HepG2 (cell line): ENCODE measurements around the gene WNK2. TPM values are rescaled to one million over a fixed set of nuclear protein-coding genes. Genes with fewer than 3 reads are reported as not detected.

Experiments used
- ATAC-seq: fragments of 200-7000 bp; cut with Tn5 transposase; 3 replicates; pipeline ENCODE4 v1.9.1; 2020; ENCODE audit warnings: mild to moderate bottlenecking, moderate library complexity
- BruUV-seq: library from RNA; stranded (reverse); fragments of 400-500 nt; replicated peaks from 2 replicates; lab custom pipeline; 2021; lab: Mats Ljungman, UMichigan
- CTCF ChIA-PET: fragments of 300-600 bp; formaldehyde crosslinking; extraction: SDS; loops from one replicate; lab custom pipeline; 2021; ENCODE audit warnings: low total read pairs, inconsistent platforms, low intra/inter-chr PET ratio; lab: Yijun Ruan, JAX
- POLR2A ChIA-PET: fragments of 350-600 bp; sonication (Branson Sonifier 250); formaldehyde crosslinking; loops from one replicate; lab custom pipeline; 2020; ENCODE audit warnings: antibody characterized with exemption, inconsistent platforms; lab: Yijun Ruan, JAX
- DNase-seq: peaks from one replicate; pipeline ENCODE4 v3.0.0-alpha.2; 2015; ENCODE audit warnings: low spot score
- FAIRE-seq: peaks from 3 replicates; lab custom pipeline; 2011; peaks lifted over from hg19 to GRCh38; lab: Jason Lieb, UNC
- H2AFZ ChIP-seq: one replicate; pipeline ENCODE4 v1.6.1; 2011; ENCODE audit warnings: low read length, inconsistent platforms
- H3K27ac ChIP-seq: fragments of 300-600 bp; 3 replicates; pipeline ENCODE4 v1.8.0; 2011; ENCODE audit warnings: mixed run types, mild to moderate bottlenecking, mixed read lengths, low read length, inconsistent platforms; ENCODE audit not compliant: insufficient read depth; ENCODE audit errors: extremely low read length
- H3K27me3 ChIP-seq, 2 experiments: fragments of 200-600 bp in 1 of 2; 2 replicates in 1 of 2; 3 replicates in 1 of 2; pipeline versions ENCODE4 v1.6.0 to v1.8.0; 2011; ENCODE audit warnings: low read length in 2 of 2, mild to moderate bottlenecking in 2 of 2, moderate library complexity in 2 of 2, inconsistent platforms in 1 of 2; ENCODE audit not compliant: insufficient read depth in 2 of 2, control insufficient read depth in 1 of 2
- H3K36me3 ChIP-seq, 2 experiments: fragments of 200-600 bp in 1 of 2; replicated peaks in 1 of 2; 2 replicates in 1 of 2; 3 replicates in 1 of 2; pipeline versions ENCODE4 v1.5.1 to v1.8.0; 2011; ENCODE audit warnings: low read length in 2 of 2, inconsistent platforms in 1 of 2; ENCODE audit not compliant: insufficient read depth in 2 of 2, control insufficient read depth in 1 of 2
- H3K4me1 ChIP-seq: 2 replicates; pipeline ENCODE4 v1.5.1; 2012; ENCODE audit warnings: low read length, inconsistent platforms; ENCODE audit not compliant: insufficient read depth
- H3K4me2 ChIP-seq: 2 replicates; pipeline ENCODE4 v1.6.0; 2011; ENCODE audit warnings: low read depth, low read length, inconsistent platforms
- H3K4me3 ChIP-seq, 3 experiments: fragments of 200-600 bp in 1 of 3; sonication (generic), shearing (Covaris generic) in 1 of 3; replicated peaks in 1 of 3; 2 replicates each; pipeline ENCODE4 v1.5.1; 2011 to 2016; ENCODE audit warnings: low read length in 3 of 3, inconsistent platforms in 2 of 3, low read depth in 2 of 3, mild to moderate bottlenecking in 2 of 3, control low read depth in 1 of 3, mixed read lengths in 1 of 3; ENCODE audit not compliant: insufficient read depth in 1 of 3
- H3K79me2 ChIP-seq: one replicate; pipeline ENCODE4 v1.6.1; 2011; ENCODE audit warnings: low read length, inconsistent platforms; ENCODE audit not compliant: insufficient read depth
- H3K9ac ChIP-seq: 2 replicates; pipeline ENCODE4 v1.6.0; 2011; ENCODE audit warnings: mild to moderate bottlenecking, low read depth, low read length, inconsistent platforms; ENCODE audit not compliant: insufficient read depth
- H3K9me3 ChIP-seq: 2 replicates; pipeline ENCODE4 v1.5.1; 2012; ENCODE audit warnings: mild to moderate bottlenecking, low read length
- H4K20me1 ChIP-seq: 2 replicates; pipeline ENCODE4 v1.6.0; 2011; ENCODE audit warnings: inconsistent platforms, mild to moderate bottlenecking, low read length, moderate library complexity; ENCODE audit not compliant: insufficient read depth
- FOXA1 ChIP-seq, 2 experiments: fragments of 450-650 bp in 1 of 2; sonication (generic) in 1 of 2; formaldehyde crosslinking in 1 of 2; IDR thresholded peaks; 2 replicates each; pipeline versions ENCODE4 v1.4.0 to v1.6.1; 2016 to 2020; ENCODE audit warnings: missing genetic modification reagents in 1 of 2
- FOXO1 ChIP-seq: sonication (generic); formaldehyde crosslinking; IDR thresholded peaks from 2 replicates; pipeline ENCODE4 v1.4.0; 2020; ENCODE audit warnings: missing genetic modification reagents
- GATAD1 ChIP-seq: IDR thresholded peaks from 2 replicates; pipeline ENCODE4 v1.6.1; 2016; ENCODE audit warnings: missing genetic modification reagents, missing compliant biosample characterization
- HNRNPL ChIP-seq: fragments of 200-400 bp; formaldehyde crosslinking; IDR thresholded peaks from 2 replicates; pipeline ENCODE4 v1.6.1; 2017; ENCODE audit warnings: mild to moderate bottlenecking, low read depth, low read length
- ONECUT2 ChIP-seq: sonication (generic); formaldehyde crosslinking; IDR thresholded peaks from 2 replicates; pipeline ENCODE4 v1.4.0; 2020; ENCODE audit warnings: missing genetic modification reagents
- PHF20 ChIP-seq: sonication (generic); formaldehyde crosslinking; IDR thresholded peaks from 2 replicates; pipeline ENCODE4 v1.5.0; 2020; ENCODE audit warnings: mild to moderate bottlenecking, missing genetic modification reagents
- PHF21A ChIP-seq: sonication (generic); formaldehyde crosslinking; IDR thresholded peaks from 2 replicates; pipeline ENCODE4 v1.5.0; 2020; ENCODE audit warnings: mild to moderate bottlenecking, missing genetic modification reagents
- RBM39 ChIP-seq: fragments of 200-400 bp; formaldehyde crosslinking; IDR thresholded peaks from one replicate; pipeline ENCODE4 v1.6.1; 2018; ENCODE audit warnings: antibody characterized with exemption, mild to moderate bottlenecking, low read depth, low read length; ENCODE audit not compliant: poor library complexity, severe bottlenecking
- SALL2 ChIP-seq: sonication (generic); formaldehyde crosslinking; IDR thresholded peaks from 2 replicates; pipeline ENCODE4 v1.8.1; 2023; ENCODE audit warnings: mild to moderate bottlenecking, missing genetic modification reagents, inconsistent platforms
- SRF ChIP-seq: IDR thresholded peaks from 2 replicates; pipeline ENCODE4 v1.6.1; 2011; ENCODE audit warnings: mild to moderate bottlenecking, low read depth, low read length, moderate library complexity
- TBX3 ChIP-seq: fragments of 450-650 bp; IDR thresholded peaks from 2 replicates; pipeline ENCODE4 v1.6.1; 2017; ENCODE audit warnings: antibody characterized with exemption, mild to moderate bottlenecking, inconsistent platforms, borderline replicate concordance
- ZBTB33 ChIP-seq: sonication (generic); formaldehyde crosslinking; IDR thresholded peaks from 2 replicates; pipeline ENCODE4 v1.4.0; 2020; ENCODE audit warnings: missing genetic modification reagents
- ZFP36 ChIP-seq: fragments of 150-350 bp; IDR thresholded peaks from 2 replicates; pipeline ENCODE4 v1.6.1; 2018; ENCODE audit warnings: borderline replicate concordance, low read length, low read depth; ENCODE audit not compliant: partially characterized antibody
- ZFP91 ChIP-seq: sonication (generic); formaldehyde crosslinking; IDR thresholded peaks from 2 replicates; pipeline ENCODE4 v1.9.0; 2022; ENCODE audit warnings: missing genetic modification reagents, mild to moderate bottlenecking, borderline replicate concordance
- ZFX ChIP-seq: sonication (generic); formaldehyde crosslinking; IDR thresholded peaks from 2 replicates; pipeline ENCODE4 v1.4.0; 2020; ENCODE audit warnings: mild to moderate bottlenecking, low read depth, missing genetic modification reagents, moderate library complexity
- ZNF30 ChIP-seq: sonication (generic); formaldehyde crosslinking; IDR thresholded peaks from 2 replicates; pipeline ENCODE4 v1.5.0; 2020; ENCODE audit warnings: mild to moderate bottlenecking, missing genetic modification reagents
- ZNF570 ChIP-seq: sonication (generic); formaldehyde crosslinking; IDR thresholded peaks from 2 replicates; pipeline ENCODE4 v1.4.0; 2020; ENCODE audit warnings: mild to moderate bottlenecking, missing genetic modification reagents, borderline replicate concordance
- ZNF720 ChIP-seq: sonication (generic); formaldehyde crosslinking; IDR thresholded peaks from 2 replicates; pipeline ENCODE4 v1.4.0; 2020; ENCODE audit warnings: missing genetic modification reagents
- ZNF776 ChIP-seq: sonication (generic); formaldehyde crosslinking; IDR thresholded peaks from 2 replicates; pipeline ENCODE4 v1.4.0; 2020; ENCODE audit warnings: mild to moderate bottlenecking, missing genetic modification reagents
- WGBS: methylation state at CpG from one replicate; pipeline ENCODE4 v1.1.6; 2017; ENCODE audit warnings: low lambda C conversion rate; 5-methylcytosine and 5-hydroxymethylcytosine counted together
- in situ Hi-C: cut with HindIII; loops from 2 replicates; pipeline ENCODE4 v1.10.0; 2017; ENCODE audit warnings: low pct_unique_long_range_greater_than_20kb; ENCODE audit not compliant: extremely low pct_ligation_motif_present
- intact Hi-C: fragments of 100-400 bp; cut with micrococcal nuclease; formaldehyde crosslinking; loops from one replicate; pipeline ENCODE4 v1.10.0; 2022; ENCODE audit not compliant: unreplicated experiment
- polyA plus RNA-seq, 8 experiments: library from polyadenylated mRNA; depleted of rRNA in 3 of 8; stranded (reverse) in 7 of 8; unstranded in 1 of 8; fragments of >200 nt; fragmentation: Illumina TruSeq in 4 of 8; extraction: Trizol in 4 of 8; gene quantifications; 2 replicates each; pipeline versions ENCODE4 v1.2.1 to v1.2.3, GENCODE V29; 2011 to 2016; ENCODE audit warnings: low read depth in 4 of 8, missing spikeins in 1 of 8, mixed read lengths in 1 of 8; ENCODE audit not compliant: insufficient read depth in 1 of 8
- total RNA-seq, 5 experiments: library from RNA; depleted of rRNA; stranded (reverse); fragments of >200 nt; fragmentation: Illumina TruSeq; extraction: Trizol; gene quantifications; 2 replicates each; pipeline ENCODE4 v1.2.3, GENCODE V29; 2016; ENCODE audit warnings: low read depth in 1 of 5

Gene WNK2
- total and polyA plus RNA-seq, 2 of the 13 experiments (the other 11 are each of a cell fraction or from before 2014, with no cell fraction given), result 10.5 to 12.0 TPM

- no peak for TF ChIP-seq ONECUT2
- peak; percentile 47; the same call in 1 of the 2 replicates for TF ChIP-seq ZFX
- TF ChIP-seq ZBTB33 (CRISPR knock-in tag), result peak; percentile 93
- 0 out of 2 replicates have a peak, but pooled peaks have one; percentile 27 for TF ChIP-seq HNRNPL
Measured at GRCh38 chr9:93209097-93209496, 25.2 kb downstream of the WNK2 start (continued).

- Histone ChIP-seq H3K79me2 (peaks cover 83% of the 10 kb centered on the region), H3K4me3 (peak overlapping the region in 1 of 3 experiments; percentile 36; a peak in 1 of 6 replicates), H3K9me3 (no peaks in the 10 kb centered on the region), H4K20me1 (peaks cover 14% of the 10 kb centered on the region; the same call in 1 of the 2 replicates), H3K27ac (peak overlapping the region; percentile 50), H2AFZ (no peak overlapping the region), H3K4me1 (peaks cover 86% of the 10 kb centered on the region), H3K9ac (no peak overlapping the region), H3K27me3 (no peaks in the 10 kb centered on the region), H3K36me3 (peaks cover 0 to 6% of the 10 kb centered on the region in 2 experiments; a peak in 3 of 5 replicates), H3K4me2 (peak overlapping the region; percentile 62; the same call in 1 of the 2 replicates)
- BruUV-seq, result no TSS peak
- 56% methylated on average over 4 of the region's 12 CpGs for WGBS
- intact Hi-C loops, result loop anchor here (1.0 kb wide), 1 partner anchor 33 kb away; no protein-coding TSS in a partner anchor
- ATAC-seq (peak; percentile 3; the same call in 2 of the 3 replicates), FAIRE-seq (no peak), DNase-seq (no peak)
- in situ Hi-C loops, result no loop called here
- POLR2A ChIA-PET, result interaction anchor here (1.1 kb wide), 1 partner anchor 13 kb away, joined by 5 read pairs; no protein-coding TSS in a partner anchor
- CTCF ChIA-PET, result no interaction called here
- 0 out of 2 replicates have a peak, but pooled peaks have one; percentile 6 for TF ChIP-seq ZFP91 (CRISPR knock-in tag)
- TF ChIP-seq FOXA1 (IDR thresholded peaks at IDR 0.05), result no peak
- no peak for TF ChIP-seq FOXA1 (CRISPR knock-in tag; IDR thresholded peaks at IDR 0.05)
- no peak for TF ChIP-seq ZNF776 (CRISPR knock-in tag)
- no peak for TF ChIP-seq GATAD1 (CRISPR knock-in tag)
- TF ChIP-seq FOXO1 (CRISPR knock-in tag), result no peak
- no peak for TF ChIP-seq SALL2
- no peak for TF ChIP-seq ZFP36
- no peak for TF ChIP-seq SRF
- no peak for TF ChIP-seq PHF20 (CRISPR knock-in tag)
- TF ChIP-seq ZNF30 (CRISPR knock-in tag), result no peak
- no peak for TF ChIP-seq TBX3
- 0 out of 2 replicates have a peak, but pooled peaks have one; percentile 4 for TF ChIP-seq HNRNPL
- TF ChIP-seq ZNF570 (CRISPR knock-in tag), result no peak
- no peak for TF ChIP-seq ZNF720
- 0 out of 2 replicates have a peak, but pooled peaks have one; percentile 20 for TF ChIP-seq PHF21A (CRISPR knock-in tag)
- TF ChIP-seq RBM39, result peak; percentile 29
Measured at GRCh38 chr9:93209576-93210323, 25.8 kb downstream of the WNK2 start.
